ENCODE measurements around the gene CSMD2.

DNA sequence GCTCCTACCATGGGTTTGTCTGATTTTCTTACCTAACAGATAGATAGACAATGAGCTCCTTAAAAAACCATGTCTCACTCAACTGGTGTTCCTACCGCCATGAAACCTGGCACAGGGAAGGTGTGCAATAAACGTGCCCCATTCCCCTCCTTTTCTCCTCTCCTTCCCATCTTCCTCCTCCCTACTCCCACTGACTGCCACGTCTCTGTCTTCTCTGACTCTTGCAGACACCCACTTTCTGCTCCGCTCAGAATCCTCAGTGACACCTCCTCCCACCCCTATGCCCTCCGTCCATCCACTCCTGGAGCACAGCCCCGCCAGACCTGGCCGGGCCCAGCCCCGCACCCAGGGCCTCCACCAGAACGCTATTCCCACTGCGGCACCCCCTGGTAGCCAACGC lies 248.2 kb downstream of the CSMD2 start:
- no peak for TF ChIP-seq CTCF (IDR thresholded peaks at IDR 0.05)
- TF ChIP-seq POLR2A (IDR thresholded peaks at IDR 0.05): no peak
